K562 (cell line): ENCODE results near the gene CFP. TPM values are rescaled to one million over a fixed set of nuclear protein-coding genes. Genes with fewer than 3 reads are reported as not detected.

ENCODE experiments used
- ARID1B ChIP-seq: fragments of 450-650 bp; IDR thresholded peaks from 2 replicates; pipeline ENCODE4 v1.6.1; 2016; ENCODE audit warnings: antibody characterized with exemption, mild to moderate bottlenecking, inconsistent platforms
- ARID4B ChIP-seq: sonication (generic); formaldehyde crosslinking; IDR thresholded peaks from 2 replicates; pipeline ENCODE4 v1.8.0; 2022; ENCODE audit warnings: mild to moderate bottlenecking, missing genetic modification reagents
- BCL6 ChIP-seq: fragments of 250-450 bp; sonication (Bioruptor Pico); IDR thresholded peaks from 2 replicates; pipeline ENCODE4 v1.4.0; 2020
- CBFA2T2 ChIP-seq: fragments of 450-650 bp; conservative IDR thresholded peaks from 2 replicates; pipeline ENCODE4 v1.6.1; 2017; ENCODE audit warnings: mild to moderate bottlenecking
- CCAR2 ChIP-seq: fragments of 200-400 bp; formaldehyde crosslinking; IDR thresholded peaks from 2 replicates; pipeline ENCODE4 v1.6.1; 2017; ENCODE audit warnings: mild to moderate bottlenecking, low read depth, low read length
- CHD2 ChIP-seq: IDR thresholded peaks from 2 replicates; pipeline ENCODE4 v1.6.1; 2011; ENCODE audit warnings: low read depth, low read length
- DDX20 ChIP-seq: fragments of 450-650 bp; IDR thresholded peaks from 2 replicates; pipeline ENCODE4 v1.6.1; 2016; ENCODE audit warnings: missing genetic modification characterization, low read depth, mild to moderate bottlenecking, missing compliant biosample characterization, moderate library complexity
- DNMT1 ChIP-seq: fragments of 450-650 bp; IDR thresholded peaks from 2 replicates; pipeline ENCODE4 v1.6.1; 2016; ENCODE audit warnings: antibody characterized with exemption, mild to moderate bottlenecking
- FOXJ3 ChIP-seq: sonication (generic); formaldehyde crosslinking; IDR thresholded peaks from 2 replicates; pipeline ENCODE4 v1.4.0; 2020; ENCODE audit warnings: mild to moderate bottlenecking, missing genetic modification reagents
- FOXM1 ChIP-seq, 2 experiments: fragments of 450-650 bp in 1 of 2; sonication (generic) in 1 of 2; formaldehyde crosslinking in 1 of 2; IDR thresholded peaks; 2 replicates each; pipeline versions ENCODE4 v1.6.1 to v1.9.0; 2017 to 2022; ENCODE audit warnings: low read depth in 2 of 2, mild to moderate bottlenecking in 2 of 2, missing genetic modification reagents in 1 of 2, moderate library complexity in 1 of 2
- GTF2A2 ChIP-seq: IDR thresholded peaks from 2 replicates; pipeline ENCODE4 v1.6.1; 2016; ENCODE audit warnings: mild to moderate bottlenecking, missing genetic modification characterization, missing compliant biosample characterization
- JUND ChIP-seq, 2 experiments: IDR thresholded peaks; 2 replicates in 1 of 2; 3 replicates in 1 of 2; pipeline ENCODE4 v1.6.1; 2011; ENCODE audit warnings: borderline replicate concordance in 2 of 2, low read depth in 2 of 2, low read length in 2 of 2, improper control_type of control experiment in 1 of 2, missing biosample characterization in 1 of 2, missing genetic modification characterization in 1 of 2, missing genetic modification reagents in 1 of 2
- KAT8 ChIP-seq: fragments of 450-650 bp; IDR thresholded peaks from 2 replicates; pipeline ENCODE4 v1.6.1; 2016; ENCODE audit warnings: low read depth, mild to moderate bottlenecking
- MAFF ChIP-seq: IDR thresholded peaks from 2 replicates; pipeline ENCODE4 v1.6.1; 2012; ENCODE audit warnings: low read length, improper control_type of control experiment
- NR1H2 ChIP-seq: sonication (generic); formaldehyde crosslinking; IDR thresholded peaks from 2 replicates; pipeline ENCODE4 v1.4.0; 2020; ENCODE audit warnings: mild to moderate bottlenecking, missing genetic modification reagents
- PML ChIP-seq: IDR thresholded peaks from 2 replicates; pipeline ENCODE4 v1.6.1; 2012; ENCODE audit warnings: low read length, inconsistent platforms
- TSHZ1 ChIP-seq: fragments of 250-450 bp; sonication (Bioruptor Pico); IDR thresholded peaks from 2 replicates; pipeline ENCODE4 v1.4.0; 2020; ENCODE audit warnings: mild to moderate bottlenecking, moderate library complexity
- ZNF134 ChIP-seq: fragments of 250-450 bp; sonication (Bioruptor Pico); conservative IDR thresholded peaks from 2 replicates; pipeline ENCODE4 v1.4.0; 2020
- ZNF184 ChIP-seq: sonication (generic); formaldehyde crosslinking; IDR thresholded peaks from 2 replicates; pipeline ENCODE4 v1.5.0; 2020; ENCODE audit warnings: missing genetic modification reagents
- ZNF507 ChIP-seq: conservative IDR thresholded peaks from 2 replicates; pipeline ENCODE4 v1.6.1; 2017; ENCODE audit warnings: missing genetic modification characterization, missing compliant biosample characterization
- ZNF699 ChIP-seq: fragments of 250-450 bp; sonication (Bioruptor Pico); IDR thresholded peaks from 2 replicates; pipeline ENCODE4 v1.8.0; 2021; ENCODE audit warnings: mild to moderate bottlenecking, moderate library complexity; ENCODE audit not compliant: insufficient replicate concordance
- polyA plus RNA-seq, 8 experiments: library from polyadenylated mRNA; depleted of rRNA in 4 of 8; stranded (reverse) in 5 of 8; unstranded in 3 of 8; fragments of >200 nt; fragmentation: Nextera tagmentation in 2 of 8; fragmentation: Illumina TruSeq in 1 of 8; extraction: Ambion mirVana in 2 of 8; extraction: Trizol in 1 of 8; gene quantifications; 2 replicates each; pipeline versions ENCODE4 v1.2.1 to v1.2.3, GENCODE V29; 2011 to 2014; ENCODE audit warnings: inconsistent platforms in 1 of 8, missing spikeins in 1 of 8
- total RNA-seq, 7 experiments: library from RNA; depleted of rRNA in 6 of 7; stranded (reverse); fragments of >200 nt in 6 of 7; fragmentation: Illumina TruSeq in 2 of 7; extraction: Trizol in 2 of 7; gene quantifications; 2 replicates each; pipeline versions ENCODE4 v1.2.1 to v1.2.3, GENCODE V29; 2011 to 2021; ENCODE audit warnings: low replicate concordance in 1 of 7
- TF ChIP-seq, protein P1 (sequence below): sonication (generic); formaldehyde crosslinking; IDR thresholded peaks from 2 replicates; pipeline ENCODE4 v1.8.0; 2022; ENCODE audit warnings: missing genetic modification reagents, mild to moderate bottlenecking, borderline replicate concordance

Gene CFP
- total and polyA plus RNA-seq, 9 of the 15 experiments (the other 6 are each of a cell fraction or from before 2014, with no cell fraction given): 0.18 to 2.0 (median 0.55) TPM

- TF ChIP-seq ARID4B (CRISPR knock-in tag): no peak
- TF ChIP-seq CCAR2: no peak
- TF ChIP-seq ZNF184: no peak
- no peak for TF ChIP-seq DDX20 (tag)
- peak; percentile 35; the same call in 1 of the 2 replicates for TF ChIP-seq ARID1B
- peak; percentile 51; the same call in 1 of the 2 replicates for TF ChIP-seq JUND (IDR thresholded peaks at IDR 0.05; ENCODE audit: borderline replicate concordance, low read depth, low read length)
- TF ChIP-seq JUND (tag; IDR thresholded peaks at IDR 0.05; ENCODE audit: borderline replicate concordance, low read depth, low read length): no peak; the same call in 2 of the 3 replicates
- TF ChIP-seq DNMT1: no peak
- TF ChIP-seq FOXJ3: no peak
- TF ChIP-seq FOXM1 (IDR thresholded peaks at IDR 0.05; ENCODE audit: low read depth): no peak
- no peak for TF ChIP-seq FOXM1 (CRISPR knock-in tag; IDR thresholded peaks at IDR 0.05; ENCODE audit: low read depth)
- TF ChIP-seq KAT8: no peak
- no peak for TF ChIP-seq GTF2A2 (tag)
- no peak for TF ChIP-seq CBFA2T2
- no peak for TF ChIP-seq ZNF507 (tag)
- TF ChIP-seq, protein P1, sequence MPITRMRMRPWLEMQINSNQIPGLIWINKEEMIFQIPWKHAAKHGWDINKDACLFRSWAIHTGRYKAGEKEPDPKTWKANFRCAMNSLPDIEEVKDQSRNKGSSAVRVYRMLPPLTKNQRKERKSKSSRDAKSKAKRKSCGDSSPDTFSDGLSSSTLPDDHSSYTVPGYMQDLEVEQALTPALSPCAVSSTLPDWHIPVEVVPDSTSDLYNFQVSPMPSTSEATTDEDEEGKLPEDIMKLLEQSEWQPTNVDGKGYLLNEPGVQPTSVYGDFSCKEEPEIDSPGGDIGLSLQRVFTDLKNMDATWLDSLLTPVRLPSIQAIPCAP (CRISPR knock-in tag): no peak
- TF ChIP-seq ZNF134: no peak
- TF ChIP-seq BCL6 (CRISPR knock-in tag): no peak
- TF ChIP-seq TSHZ1: no peak
- TF ChIP-seq CHD2: no peak
- no peak for TF ChIP-seq ZNF699 (CRISPR knock-in tag)
- peak; percentile 34; the same call in 1 of the 2 replicates for TF ChIP-seq MAFF
- no peak for TF ChIP-seq NR1H2 (CRISPR knock-in tag)
- no peak for TF ChIP-seq PML
Observed at GRCh38 chrX:47664737-47665136, 35.0 kb upstream of the CFP start (continued).
